Measurements from ENCODE around the gene HLA-DPB1. TPM values are rescaled to one million over a fixed set of nuclear protein-coding genes. Genes with fewer than 3 reads are reported as not detected.
A peak's percentile ranks its signal among the peaks of the same experiment; 100 is the strongest.

Gene HLA-DPB1
- total RNA-seq, 1 donor from 2014 or later, result 32.8 TPM

DNA sequence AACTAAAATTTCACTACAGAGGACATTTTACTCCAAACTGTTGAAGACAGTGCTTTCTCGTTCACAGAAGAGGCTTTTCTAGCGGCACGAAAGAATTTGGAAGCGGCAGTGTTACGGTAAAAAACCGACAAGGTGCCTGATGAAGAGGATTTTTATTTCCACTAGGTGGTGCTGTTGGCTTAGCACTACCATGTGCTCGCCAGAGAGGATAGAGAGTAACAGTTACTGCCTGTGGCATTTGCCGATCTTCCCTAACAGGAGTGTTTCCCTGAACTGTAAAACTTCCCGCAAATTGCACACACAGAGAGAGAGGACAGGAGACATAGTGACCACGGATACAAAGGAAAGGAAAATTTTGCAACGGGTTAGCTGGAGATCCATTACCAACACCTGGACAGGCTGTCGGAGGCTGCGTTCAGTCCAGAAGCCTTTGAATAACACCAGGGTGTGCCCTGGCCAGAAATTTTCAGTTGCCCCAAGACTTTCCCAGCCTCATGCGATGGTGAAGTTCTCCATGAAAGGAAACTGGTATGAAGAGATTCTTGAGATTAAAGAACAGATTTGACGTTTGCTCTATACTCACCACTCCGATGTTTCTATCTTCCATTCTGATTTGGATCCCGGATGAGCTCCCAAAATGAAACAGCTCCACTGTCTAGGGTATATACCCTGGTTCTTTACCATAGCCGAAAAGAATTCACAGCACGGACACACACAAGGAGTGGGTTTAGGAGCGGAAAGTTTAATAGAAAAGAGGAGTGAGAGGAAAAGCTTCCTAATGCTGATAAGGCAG is 48.1 kb downstream of the HLA-DPB1 start:
- DNase-seq (ENCODE audit: low spot score), result no peak
- intact Hi-C loops (cut with DNase I), result no loop called here

DNA sequence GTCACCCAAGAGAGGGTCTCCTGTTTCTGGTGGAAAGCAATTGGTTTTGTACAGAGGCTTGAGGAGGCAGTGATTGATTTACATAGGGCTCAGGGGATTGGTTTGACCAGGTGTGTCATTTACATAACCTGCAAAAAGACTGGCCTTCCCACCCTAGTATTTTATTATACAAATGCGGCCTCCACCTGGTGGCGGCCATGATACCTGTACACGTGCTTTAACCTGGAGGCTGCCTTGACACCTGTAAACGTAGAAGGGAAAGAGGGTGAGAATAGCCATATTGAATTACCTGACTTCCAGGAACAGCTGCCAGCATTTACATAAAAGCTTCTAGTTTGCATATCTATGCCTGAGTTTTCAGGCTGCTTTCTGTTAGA is 48.7 kb downstream of the HLA-DPB1 start:
- intact Hi-C loops (cut with DNase I), result no loop called here
- DNase-seq (ENCODE audit: low spot score), result no peak

DNA sequence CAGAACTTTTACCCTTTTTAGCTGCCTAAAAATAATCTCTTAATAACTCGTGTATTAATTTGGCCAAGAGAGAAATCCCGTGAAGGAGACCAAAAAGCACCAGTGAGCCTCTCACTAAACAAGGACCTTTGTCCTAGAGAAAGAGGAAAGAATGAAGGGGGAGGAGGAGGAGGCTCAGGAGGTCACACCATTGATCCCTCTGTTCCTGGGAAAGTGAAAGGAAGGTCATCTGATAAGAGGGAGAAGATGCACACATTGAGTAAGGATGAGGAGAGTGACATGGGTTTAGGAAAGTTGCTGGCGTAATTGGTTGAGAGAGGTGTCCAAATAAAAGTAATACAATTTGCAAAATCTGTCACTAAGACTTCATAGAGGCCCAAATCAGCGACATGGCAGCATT is 49.2 kb downstream of the HLA-DPB1 start:
- no peak for DNase-seq (ENCODE audit: low spot score)
- intact Hi-C loops (cut with DNase I), result no loop called here

DNA sequence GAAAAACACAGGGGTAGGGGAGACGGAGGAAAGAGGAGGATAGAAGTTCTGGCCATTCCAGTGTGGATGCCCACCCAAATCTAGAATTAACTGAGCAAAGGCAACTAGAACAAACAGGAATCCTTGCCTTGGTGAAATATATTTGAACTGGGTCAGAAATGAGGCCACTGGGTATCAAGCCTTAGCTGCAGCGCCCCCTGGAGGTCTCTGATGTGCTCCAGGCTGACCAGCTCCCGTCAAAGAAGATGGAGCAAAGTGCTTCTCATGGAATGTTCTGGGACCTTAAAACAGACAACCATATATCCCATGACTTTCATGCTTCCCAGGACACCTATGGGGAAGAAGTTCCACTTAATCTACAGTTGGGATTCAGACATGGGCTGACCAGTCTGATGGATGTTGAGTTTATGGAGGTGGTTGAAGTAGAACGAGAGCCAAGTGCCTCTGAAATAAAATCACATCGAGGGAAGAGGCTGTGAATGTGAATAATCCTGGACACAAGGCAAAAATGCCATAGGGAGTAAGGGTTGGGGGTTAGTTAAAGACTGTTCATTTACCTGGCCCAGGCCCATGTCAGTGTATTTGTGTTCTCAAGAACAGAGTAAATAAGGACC is 50.4 kb downstream of the HLA-DPB1 start:
- intact Hi-C loops (cut with DNase I), result no loop called here
- peak; percentile 79 for DNase-seq (ENCODE audit: low spot score)

GRCh38 chr6:33128318-33128717 is 52.5 kb downstream of the HLA-DPB1 start:
- no peak for DNase-seq (ENCODE audit: low spot score)
- intact Hi-C loops (cut with DNase I), result no loop called here

- DNase-seq (ENCODE audit: low spot score), result no peak
- intact Hi-C loops (cut with DNase I), result no loop called here
Measured at GRCh38 chr6:33132081-33132524, 56.3 kb downstream of the HLA-DPB1 start.

GRCh38 chr6:33136310-33136900 is 60.6 kb downstream of the HLA-DPB1 start:
- no peak for DNase-seq (ENCODE audit: low spot score)
- intact Hi-C loops (cut with DNase I), result no loop called here

Other genes starting within 250 kb of the HLA-DPB1 start
- 12.7 TPM for gene TAP2, start 237.3 kb upstream of the HLA-DPB1 start, total RNA-seq
- gene PSMB8, start 231.9 kb upstream of the HLA-DPB1 start, total RNA-seq, result 11.7 TPM
- 18.1 TPM for gene TAP1, start 222.3 kb upstream of the HLA-DPB1 start, total RNA-seq
- 14.2 TPM for gene PSMB9, start 221.8 kb upstream of the HLA-DPB1 start, total RNA-seq
- gene HLA-DMB, start 135.0 kb upstream of the HLA-DPB1 start, total RNA-seq, result 7.9 TPM
- 13.7 TPM for gene HLA-DMA, start 122.9 kb upstream of the HLA-DPB1 start, total RNA-seq
- 88.7 TPM for gene BRD2, start 107.4 kb upstream of the HLA-DPB1 start, total RNA-seq
- gene HLA-DOA, start 66.4 kb upstream of the HLA-DPB1 start, total RNA-seq, result 1.6 TPM
- 35.8 TPM for gene HLA-DPA1, start 2.3 kb upstream of the HLA-DPB1 start, total RNA-seq
- 1.7 TPM for gene COL11A2, start 116.5 kb downstream of the HLA-DPB1 start, total RNA-seq
- gene RXRB, start 124.7 kb downstream of the HLA-DPB1 start, total RNA-seq, result 33.5 TPM
- gene SLC39A7, start 124.9 kb downstream of the HLA-DPB1 start, total RNA-seq, result 62.4 TPM
- 9.9 TPM for gene HSD17B8, start 128.7 kb downstream of the HLA-DPB1 start, total RNA-seq
- 24.5 TPM for gene RING1, start 132.5 kb downstream of the HLA-DPB1 start, total RNA-seq
- gene VPS52, start 195.9 kb downstream of the HLA-DPB1 start, total RNA-seq, result 32.5 TPM
- 753 TPM for gene RPS18, start 196.1 kb downstream of the HLA-DPB1 start, total RNA-seq
- 9.3 TPM for gene B3GALT4, start 201.1 kb downstream of the HLA-DPB1 start, total RNA-seq
- 18.8 TPM for gene WDR46, start 213.2 kb downstream of the HLA-DPB1 start, total RNA-seq
- 35.1 TPM for gene PFDN6, start 213.6 kb downstream of the HLA-DPB1 start, total RNA-seq
- gene RGL2, start 223.0 kb downstream of the HLA-DPB1 start, total RNA-seq, result 46.9 TPM
- 85.8 TPM for gene TAPBP, start 238.1 kb downstream of the HLA-DPB1 start, total RNA-seq
- gene ZBTB22, start 241.8 kb downstream of the HLA-DPB1 start, total RNA-seq, result 19.9 TPM
- 19.8 TPM for gene DAXX, start 247.0 kb downstream of the HLA-DPB1 start, total RNA-seq

Data from cardiac septum (tissue), 1 donor.